H1 (cell line): ENCODE measurements around the gene FMR1. TPM values are rescaled to one million over a fixed set of nuclear protein-coding genes. Genes with fewer than 3 reads are reported as not detected.

Experiments
- BACH1 ChIP-seq: IDR thresholded peaks from 2 replicates; pipeline ENCODE4 v1.6.1; 2012; ENCODE audit warnings: low read length, improper control_type of control experiment
- CBX5 ChIP-seq: fragments of 300-800, 300-1000 bp; sonication (generic); IDR thresholded peaks from 2 replicates; pipeline ENCODE4 v1.7.1; 2016; ENCODE audit warnings: antibody characterized with exemption, low read length, low read depth
- HDAC2 ChIP-seq, 2 experiments: fragments of 300-600 bp in 1 of 2; sonication (generic) in 1 of 2; IDR thresholded peaks; 2 replicates each; pipeline ENCODE4 v1.6.1; 2011 to 2012; ENCODE audit warnings: low read depth in 2 of 2, low read length in 2 of 2, mild to moderate bottlenecking in 2 of 2, moderate library complexity in 2 of 2, borderline replicate concordance in 1 of 2, inconsistent platforms in 1 of 2
- JUN ChIP-seq: IDR thresholded peaks from 2 replicates; pipeline ENCODE4 v1.6.1; 2011; ENCODE audit warnings: low read depth, mild to moderate bottlenecking, improper control_type of control experiment, low read length
- KDM5A ChIP-seq: fragments of 200-600 bp; IDR thresholded peaks from 2 replicates; pipeline ENCODE4 v1.7.1; 2012; ENCODE audit warnings: mild to moderate bottlenecking, low read length, inconsistent platforms, mixed read lengths
- SIX5 ChIP-seq: IDR thresholded peaks from 2 replicates; pipeline ENCODE4 v1.6.1; 2011; ENCODE audit warnings: mild to moderate bottlenecking, low read depth, low read length
- SUZ12 ChIP-seq: fragments of 200-600 bp; sonication (generic); IDR thresholded peaks from 2 replicates; pipeline ENCODE4 v1.6.1; 2012; ENCODE audit warnings: mild to moderate bottlenecking, inconsistent platforms, low read length, moderate library complexity, mixed read lengths
- polyA plus RNA-seq, 7 experiments: library from polyadenylated mRNA; depleted of rRNA in 3 of 7; stranded (reverse) in 5 of 7; unstranded in 2 of 7; fragments of >200 nt in 5 of 7; fragments of 200-250 nt in 2 of 7; gene quantifications; 1 replicate in 5 of 7; 2 replicates in 1 of 7; 4 replicates in 1 of 7; pipeline versions ENCODE4 v1.2.1 to v1.2.3, GENCODE V29; 2011 to 2013; ENCODE audit warnings: missing spikeins in 2 of 7, mixed read lengths in 2 of 7
- total RNA-seq: library from RNA; stranded (reverse); fragmentation: NEBNext Ultra II Directional; extraction: Animal tissue kit (Norgen Biotek cat#: 25700); gene quantifications from 2 replicates; pipeline ENCODE4 v1.2.1, GENCODE V29; 2021

FMR1 gene
- total and polyA plus RNA-seq, 2 of the 8 experiments (the other 6 are each of a cell fraction or from before 2014, with no cell fraction given): 15.2 to 49.4 TPM

DNA sequence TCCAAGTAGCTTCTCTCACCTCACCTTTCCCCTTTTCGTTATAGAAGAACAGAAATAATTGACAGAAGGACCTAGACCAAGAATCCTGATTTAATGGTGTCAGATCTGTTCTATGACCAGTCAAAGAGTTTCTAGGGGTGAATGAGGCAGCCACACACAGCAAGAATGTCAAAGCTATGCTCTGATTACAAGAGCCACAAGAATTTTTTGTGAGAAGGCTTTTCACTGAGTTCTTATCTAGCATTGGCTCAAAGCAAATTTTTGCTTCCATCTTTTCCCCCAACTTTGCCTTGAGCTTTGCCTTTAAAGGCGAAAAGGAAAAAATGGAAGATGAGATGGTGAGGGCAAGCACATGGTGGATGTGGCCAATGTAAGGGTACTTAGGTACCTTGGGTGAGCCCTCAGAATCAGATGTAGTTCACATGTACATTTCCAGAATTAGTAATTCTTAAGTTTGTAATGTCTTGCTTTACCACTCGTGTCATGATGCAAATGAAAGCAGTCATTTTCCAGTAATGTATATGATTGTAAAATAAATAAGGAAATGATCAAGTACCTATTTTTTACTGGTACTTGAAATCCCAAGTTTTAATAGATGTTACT lies 23.5 kb downstream of the FMR1 start (continued):
- no peak for TF ChIP-seq SUZ12
- TF ChIP-seq JUN: no peak
- TF ChIP-seq KDM5A: no peak
- TF ChIP-seq CBX5: no peak
- TF ChIP-seq SIX5: no peak
- TF ChIP-seq HDAC2 (IDR thresholded peaks at IDR 0.05; ENCODE audit: borderline replicate concordance in 1 of 2, low read depth in 2 of 2, low read length in 2 of 2): no peak
- TF ChIP-seq BACH1: no peak
- TF ChIP-seq, all 59 proteins: peak for 0
